GM18507 (cell line): ENCODE data around the gene CEBPB.
"Not testable (repeated sequence)": the region's sequence is repeated elsewhere in the genome, so short reads cannot be mapped to it uniquely, and the experiment has no call there.

ENCODE experiments used
- DNase-seq: peaks from one replicate; pipeline ENCODE4 v3.0.0; 2011; ENCODE audit warnings: low read depth; ENCODE audit not compliant: insufficient read length; ENCODE audit errors: extremely low spot score
- FAIRE-seq: peaks from 2 replicates; lab custom pipeline; 2011; peaks lifted over from hg19 to GRCh38; lab: Jason Lieb, UNC

The CEBPB gene

GRCh38 chr20:50165684-50166554, 24.7 kb upstream of the CEBPB start:
- DNase-seq: no peak
- FAIRE-seq: peak; percentile 67

DNA sequence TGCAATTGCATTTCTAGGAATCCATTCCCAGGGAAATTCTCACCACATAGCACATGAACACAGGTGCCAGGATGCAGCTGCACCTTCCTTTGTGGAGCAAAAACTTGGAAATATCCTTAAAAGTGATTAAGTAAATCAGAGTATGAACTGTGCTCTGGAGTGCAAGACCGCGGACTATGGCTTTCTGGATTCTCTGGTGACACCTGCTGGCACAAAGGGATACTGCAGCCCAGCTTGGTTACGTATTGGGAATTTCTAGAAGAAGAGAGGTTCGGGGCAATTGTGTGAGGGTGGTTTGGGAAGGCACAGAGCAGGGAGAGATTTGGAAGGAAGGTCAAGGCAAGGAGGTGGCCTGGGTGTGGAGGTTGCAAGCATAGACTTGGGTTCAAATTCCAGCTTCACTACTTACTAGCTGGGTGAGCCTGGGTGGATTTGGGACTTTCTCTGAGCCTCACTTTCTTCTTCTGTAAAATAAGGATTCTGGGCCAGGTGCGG, 21.3 kb upstream of the CEBPB start:
- DNase-seq (no peak), FAIRE-seq (peak; percentile 73)

DNA sequence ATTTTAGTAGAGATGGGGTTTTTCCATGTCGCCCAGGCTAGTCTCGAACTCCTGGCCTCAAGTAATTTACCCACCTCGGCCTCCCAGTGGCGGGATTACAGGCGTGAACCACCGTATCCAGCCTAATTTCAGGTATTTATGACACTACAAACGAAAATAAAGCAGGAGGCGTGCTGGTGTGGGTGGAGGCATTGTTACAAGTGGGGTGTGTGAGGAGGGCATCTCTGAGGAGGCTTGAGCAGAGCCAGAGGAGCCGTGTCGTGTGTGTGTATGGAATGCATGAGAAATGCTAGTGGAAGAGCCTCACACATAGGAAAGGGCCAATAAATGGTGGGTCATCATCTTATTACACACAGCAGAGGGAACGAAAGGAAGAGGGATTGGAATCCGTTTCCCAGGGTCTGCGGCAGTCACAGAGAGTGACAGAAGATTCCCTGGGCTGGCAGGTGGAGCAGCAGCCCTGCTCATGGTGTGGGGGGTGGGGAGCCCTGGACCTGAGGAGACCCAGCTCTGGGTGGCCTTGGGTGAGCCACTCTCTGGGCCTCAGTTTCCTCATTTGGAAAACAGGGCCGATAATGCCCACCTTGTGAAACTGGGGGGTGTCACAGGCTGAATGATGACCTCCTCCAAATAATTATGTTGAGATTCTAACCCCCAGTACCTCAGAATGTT, 19.9 kb upstream of the CEBPB start:
- no peak for FAIRE-seq
- DNase-seq: no peak

- DNase-seq (no peak), FAIRE-seq (no peak)
Observed at GRCh38 chr20:50172347-50173013, 18.1 kb upstream of the CEBPB start.

DNA sequence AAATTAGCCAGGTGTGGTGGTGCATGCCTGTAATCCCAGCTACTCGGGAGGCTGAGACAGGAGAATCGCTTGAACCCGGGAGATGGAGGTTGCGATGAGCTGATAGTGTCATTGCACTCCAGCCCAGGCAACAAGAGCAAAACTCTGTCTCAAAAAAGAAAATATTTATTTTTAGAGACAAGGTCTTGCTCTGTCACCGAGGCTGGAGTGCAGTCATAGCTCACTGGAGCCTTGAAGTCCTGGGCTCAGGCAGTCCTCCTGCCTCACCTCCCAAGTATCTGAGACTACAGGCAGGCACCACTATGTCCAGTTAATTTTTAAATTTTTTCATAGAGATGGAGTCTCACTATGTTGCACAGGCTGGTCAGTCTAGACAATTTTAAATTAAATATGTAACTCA, 16.2 kb upstream of the CEBPB start:
- FAIRE-seq (no peak), DNase-seq (no peak)

DNA sequence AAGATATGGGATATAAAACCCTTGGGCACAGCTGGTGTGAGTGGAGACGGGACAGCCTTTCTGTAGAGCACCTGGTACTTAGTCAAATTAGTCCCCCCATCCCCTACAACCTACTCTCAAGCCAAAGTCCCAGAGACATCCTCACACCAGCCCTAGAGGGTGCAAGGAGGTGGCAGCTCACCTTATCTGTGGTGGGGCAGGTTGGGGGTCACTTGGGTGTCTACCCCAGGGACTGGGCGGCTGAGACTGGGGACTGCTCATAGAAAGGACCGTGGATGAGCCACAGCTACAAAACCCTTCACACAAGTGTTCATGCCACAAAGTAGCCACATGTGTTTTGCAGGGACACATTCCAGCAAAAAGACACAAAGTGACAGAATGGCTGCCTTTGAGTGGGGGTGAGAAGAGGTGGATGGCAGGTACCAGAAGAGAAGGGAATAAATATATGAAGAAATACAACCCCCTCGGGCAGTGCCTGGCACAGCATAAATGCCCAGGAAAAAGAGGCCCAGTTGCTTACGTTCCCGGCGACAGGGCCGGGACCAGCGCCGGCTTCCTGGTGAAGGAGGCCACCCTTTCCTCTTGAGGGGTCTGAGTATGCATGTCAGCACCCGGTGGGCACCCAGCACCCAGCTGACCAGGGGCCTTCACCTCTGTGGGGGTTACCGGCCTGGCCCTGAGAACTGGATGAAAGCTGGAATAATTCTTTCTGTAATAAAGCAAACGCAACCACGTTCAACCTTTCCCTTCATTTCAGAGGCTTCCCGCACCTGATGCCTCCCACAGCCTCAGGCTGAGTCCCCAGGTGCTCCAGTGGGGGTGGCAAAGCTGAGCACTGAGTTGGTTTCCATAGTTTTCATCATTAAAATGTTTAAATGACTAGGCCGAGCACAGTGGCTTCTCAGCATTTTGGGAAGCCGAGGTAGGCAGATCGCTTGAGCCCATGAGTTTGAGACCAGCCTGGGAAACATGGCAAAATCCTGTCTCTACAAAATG, 14.4 kb upstream of the CEBPB start:
- DNase-seq: no peak
- FAIRE-seq: no peak

DNA sequence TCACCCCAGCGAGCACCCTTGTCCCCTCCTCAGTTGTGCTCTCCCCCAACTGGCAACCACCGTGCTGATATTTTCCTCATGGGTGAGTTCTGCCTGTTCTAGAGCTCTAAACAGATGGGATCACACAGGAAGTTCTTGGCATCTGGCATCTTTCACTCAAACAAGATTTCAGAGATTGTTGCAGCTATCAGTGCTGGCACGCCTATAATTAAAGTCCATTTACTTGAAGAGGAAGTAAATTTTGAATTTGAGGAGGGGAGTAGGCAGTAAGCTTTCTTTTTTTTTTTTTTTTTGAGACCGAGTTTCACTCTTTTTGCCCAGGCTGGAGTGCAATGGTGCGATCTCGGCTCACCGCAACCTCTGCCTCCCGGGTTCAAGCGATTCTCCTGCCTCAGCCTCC, 12.0 kb upstream of the CEBPB start:
- not testable (repeated sequence) for FAIRE-seq, DNase-seq

DNA sequence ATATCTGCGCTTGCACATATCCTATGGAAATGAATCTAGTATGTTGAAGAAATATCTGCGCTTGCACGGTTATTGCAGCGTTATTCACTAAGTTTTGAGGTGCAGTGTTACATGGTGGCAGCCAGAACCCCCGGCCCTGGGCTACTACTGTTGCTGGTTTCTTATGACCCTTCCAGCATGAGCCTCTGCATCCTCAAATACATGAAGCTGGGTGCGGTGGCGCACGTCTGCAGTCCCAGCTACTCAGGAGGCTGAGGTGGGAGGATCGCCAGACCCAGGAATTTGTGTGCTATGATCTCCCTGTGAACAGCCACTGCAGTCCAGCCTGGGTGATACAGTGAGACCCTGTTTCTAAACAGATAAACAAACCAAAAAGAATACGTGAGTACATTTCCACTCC, 9.3 kb upstream of the CEBPB start:
- FAIRE-seq (no peak), DNase-seq (no peak)

- no peak for FAIRE-seq
Observed at GRCh38 chr20:50182346-50182745, 8.3 kb upstream of the CEBPB start.

DNA sequence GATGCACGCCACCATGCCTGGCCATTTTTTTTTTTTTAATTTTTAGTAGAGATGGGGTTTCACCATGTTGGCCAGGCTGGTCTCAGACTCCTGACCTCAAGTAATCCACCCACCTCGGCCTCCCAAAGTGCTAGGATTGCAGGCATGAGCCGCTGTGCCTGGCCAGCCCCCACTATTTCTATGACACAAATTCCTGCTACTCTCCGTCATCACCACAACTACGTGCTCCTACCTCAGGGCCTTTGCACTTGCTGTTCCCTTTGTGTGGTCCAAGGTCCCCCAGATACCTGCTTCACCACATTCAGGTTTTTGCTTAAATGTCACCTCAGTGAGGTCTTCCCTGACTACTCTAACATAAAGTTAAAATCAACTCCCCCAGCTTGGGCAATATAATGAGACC, 5.2 kb upstream of the CEBPB start:
- FAIRE-seq (no peak), DNase-seq (no peak)

More at GRCh38 chr20:50182346-50182745, 8.3 kb upstream of the CEBPB start:
- no peak for DNase-seq

- DNase-seq (no peak), FAIRE-seq (peak; percentile 59)
Observed at GRCh38 chr20:50186151-50186885, 4.3 kb upstream of the CEBPB start.

DNA sequence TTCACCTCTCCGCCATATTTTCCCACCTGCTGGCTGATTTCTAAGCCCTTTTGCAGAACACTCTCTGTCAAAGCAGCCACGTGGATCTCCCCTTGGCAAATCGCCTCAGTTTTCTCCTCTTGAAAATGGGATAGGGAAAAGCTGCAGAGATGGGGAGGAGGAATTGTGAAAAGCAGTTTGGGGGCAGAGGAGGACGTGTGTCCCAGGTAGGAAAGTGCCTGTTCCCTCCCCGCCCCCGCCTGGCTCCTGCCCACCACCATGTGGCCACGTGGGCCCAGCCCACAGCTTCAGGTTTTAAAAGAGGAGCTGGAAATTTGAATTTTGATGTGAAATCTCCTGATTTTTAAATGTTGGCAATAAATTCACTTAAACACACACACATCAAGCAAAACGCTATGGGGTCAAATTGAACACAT, 3.6 kb upstream of the CEBPB start:
- FAIRE-seq: no peak

DNA sequence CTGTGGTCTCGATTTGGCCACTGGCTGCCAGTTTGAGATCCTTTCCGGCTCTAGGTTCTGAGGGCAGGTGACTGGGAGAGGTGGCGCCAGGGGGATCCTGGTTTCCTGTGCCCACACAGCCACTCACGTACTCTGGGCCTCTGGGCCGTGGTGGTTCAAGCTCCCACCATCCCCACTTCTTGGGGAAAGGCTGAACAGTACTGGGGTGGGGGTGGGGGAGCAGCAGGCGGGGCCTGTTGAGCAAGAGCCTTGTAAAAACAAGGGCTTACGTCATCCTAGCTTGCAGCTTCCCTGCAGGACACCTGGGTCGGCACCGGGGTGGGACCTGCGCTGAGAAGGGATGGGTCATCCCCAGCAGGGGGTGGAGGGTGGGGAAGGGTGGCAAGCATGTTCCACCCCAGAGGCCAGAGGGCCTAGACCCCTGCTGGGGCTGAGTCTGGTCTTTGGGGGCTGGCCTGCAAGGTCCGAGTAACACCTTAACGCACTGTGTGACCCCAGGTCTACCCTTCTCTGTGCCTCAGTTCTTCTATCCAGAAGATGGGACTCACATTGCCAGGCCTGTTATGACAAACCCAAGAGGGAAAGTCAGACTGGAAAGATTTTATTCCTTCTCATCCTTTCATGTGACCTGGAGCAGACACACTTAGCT, 3.1 kb upstream of the CEBPB start:
- FAIRE-seq (no peak), DNase-seq (no peak)

More for the DNA sequence above, 3.6 kb upstream of the CEBPB start:
- DNase-seq: no peak

- FAIRE-seq (no peak), DNase-seq (no peak)
Observed at GRCh38 chr20:50188287-50188688, 2.3 kb upstream of the CEBPB start.

DNA sequence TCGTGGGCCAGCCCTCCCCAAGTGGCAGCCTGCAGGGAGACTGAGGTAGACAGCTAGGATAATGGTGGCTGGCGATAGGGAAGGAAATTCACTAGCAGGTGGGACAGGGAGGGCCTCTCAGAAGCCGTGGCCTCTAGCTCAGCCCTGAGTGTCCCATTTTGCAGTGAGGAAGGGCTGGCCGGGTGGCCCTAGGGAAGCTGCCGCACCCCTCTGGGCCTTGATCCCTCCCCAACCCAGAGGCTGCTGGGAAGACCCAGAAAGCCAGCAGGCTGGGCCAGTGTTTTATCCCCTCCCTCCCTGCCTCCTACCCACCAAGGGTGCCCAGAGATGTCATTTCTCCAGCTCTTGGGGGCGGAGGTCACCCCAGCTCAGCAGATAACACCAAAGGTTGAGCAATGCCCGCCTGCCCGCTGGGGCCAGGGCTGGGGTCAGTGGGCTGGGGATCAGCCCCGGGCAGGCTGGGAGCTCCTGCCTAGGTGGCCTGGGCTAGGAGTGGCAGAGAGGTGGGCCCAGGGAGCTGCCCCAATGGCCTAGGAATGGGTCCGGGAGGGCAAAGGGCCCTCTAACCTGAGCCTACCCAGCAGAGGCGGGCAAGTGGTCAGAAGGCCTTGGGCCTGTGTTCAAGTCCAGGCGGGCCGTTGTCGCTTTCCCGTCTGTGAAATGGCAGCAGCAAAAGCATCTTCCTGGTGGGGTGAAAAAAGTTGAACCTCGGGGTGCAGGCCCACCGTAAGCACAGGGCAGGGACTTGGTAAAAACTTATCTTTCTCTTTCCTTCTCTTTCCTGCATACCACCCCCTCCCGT, 1.6 kb upstream of the CEBPB start:
- FAIRE-seq: no peak
- no peak for DNase-seq

DNA sequence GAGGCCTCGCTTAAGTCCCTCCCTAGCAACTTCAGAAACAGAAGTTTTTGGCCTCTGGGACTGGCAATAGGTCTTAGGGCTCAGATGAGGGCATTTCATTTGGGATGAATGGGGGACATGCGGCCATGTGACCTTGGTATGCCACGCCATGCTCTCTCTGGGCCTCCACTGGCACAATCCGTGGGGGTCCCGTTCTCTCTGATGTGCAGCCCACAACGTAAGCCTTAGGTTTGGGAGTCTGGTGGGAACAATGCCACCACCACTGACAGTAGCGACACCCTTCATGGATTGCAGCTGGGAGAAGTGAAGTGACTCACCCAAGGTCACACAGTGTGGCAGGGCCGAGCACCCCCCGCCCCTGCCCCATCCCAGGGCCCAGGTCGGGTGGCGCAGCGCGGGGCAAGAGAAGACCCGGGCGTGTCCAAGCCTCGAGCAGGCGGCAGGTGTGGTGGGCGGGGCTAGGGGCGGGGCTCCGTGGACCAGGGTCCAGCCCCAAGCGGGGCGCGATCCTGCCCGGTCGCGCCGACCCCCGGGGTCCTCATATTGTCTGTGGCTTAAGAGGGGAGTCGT, 864 bp upstream of the CEBPB start:
- no peak for FAIRE-seq
- no peak for DNase-seq

- no peak for FAIRE-seq
- DNase-seq: no peak
Observed at GRCh38 chr20:50191065-50191543, 474 bp downstream of the CEBPB start.
